H1 (cell line): Measurements from ENCODE around the gene ANGPTL2. TPM values are rescaled to one million over a fixed set of nuclear protein-coding genes. Genes with fewer than 3 reads are reported as not detected.

Source experiments
- BRCA1 ChIP-seq: IDR thresholded peaks from 2 replicates; pipeline ENCODE4 v1.6.1; 2012; ENCODE audit warnings: low read depth, low read length, improper control_type of control experiment
- CREB1 ChIP-seq: IDR thresholded peaks from 2 replicates; pipeline ENCODE4 v1.6.1; 2012; ENCODE audit warnings: inconsistent platforms
- CTCF ChIP-seq, 3 experiments: IDR thresholded peaks; 1 replicate in 2 of 3; 2 replicates in 1 of 3; pipeline versions ENCODE4 v1.5.1 to v1.6.1; 2011; ENCODE audit warnings: low read length in 3 of 3, mild to moderate bottlenecking in 3 of 3, inconsistent platforms in 2 of 3, low read depth in 1 of 3, moderate library complexity in 1 of 3; ENCODE audit not compliant: insufficient read depth in 1 of 3; ENCODE audit errors: control extremely low read depth in 1 of 3
- KDM4A ChIP-seq: IDR thresholded peaks from one replicate; pipeline ENCODE4 v1.7.1; 2012; ENCODE audit warnings: low read depth, mild to moderate bottlenecking, moderate library complexity, low read length, inconsistent platforms; ENCODE audit not compliant: severe bottlenecking
- NANOG ChIP-seq: IDR thresholded peaks from 2 replicates; pipeline ENCODE4 v1.6.1; 2011; ENCODE audit warnings: low read length, low read depth, mild to moderate bottlenecking, inconsistent platforms; ENCODE audit not compliant: insufficient read depth, poor library complexity, severe bottlenecking
- TAF7 ChIP-seq: optimal IDR thresholded peaks from 2 replicates; pipeline ENCODE3; 2011; ENCODE audit warnings: low read depth, mild to moderate bottlenecking, inconsistent platforms, low read length, moderate library complexity, borderline replicate concordance
- YY1 ChIP-seq: IDR thresholded peaks from 2 replicates; pipeline ENCODE4 v1.6.1; 2011; ENCODE audit warnings: low read depth, mild to moderate bottlenecking, low read length
- polyA plus RNA-seq, 7 experiments: library from polyadenylated mRNA; depleted of rRNA in 3 of 7; stranded (reverse) in 5 of 7; unstranded in 2 of 7; fragments of >200 nt in 5 of 7; fragments of 200-250 nt in 2 of 7; gene quantifications; 1 replicate in 5 of 7; 2 replicates in 1 of 7; 4 replicates in 1 of 7; pipeline versions ENCODE4 v1.2.1 to v1.2.3, GENCODE V29; 2011 to 2013; ENCODE audit warnings: missing spikeins in 2 of 7, mixed read lengths in 2 of 7
- total RNA-seq: library from RNA; stranded (reverse); fragmentation: NEBNext Ultra II Directional; extraction: Animal tissue kit (Norgen Biotek cat#: 25700); gene quantifications from 2 replicates; pipeline ENCODE4 v1.2.1, GENCODE V29; 2021

The ANGPTL2 gene
- total and polyA plus RNA-seq, 2 of the 8 experiments (the other 6 are each of a cell fraction or from before 2014, with no cell fraction given): 9.0 to 10.6 TPM

- TF ChIP-seq KDM4A (no peak), CTCF (IDR thresholded peaks at IDR 0.05; ENCODE audit: control extremely low read depth in 1 of 3, insufficient read depth in 1 of 3, low read depth in 1 of 3, low read length in 3 of 3) (no peak), YY1 (no peak), CREB1 (no peak), NANOG (no peak), TAF7 (no peak), BRCA1 (no peak)
Observed at GRCh38 chr9:127091526-127091925, 30.9 kb downstream of the ANGPTL2 start (continued).
